Keratinocyte (primary cell): ENCODE measurements around the gene ZNF225. TPM values are rescaled to one million over a fixed set of nuclear protein-coding genes. Genes with fewer than 3 reads are reported as not detected.

Experiments
- DNase-seq: peaks from one replicate; pipeline ENCODE4 v3.0.0-alpha.2; 2011; ENCODE audit warnings: low read depth, missing footprints, low spot score
- FAIRE-seq: peaks from 2 replicates; lab custom pipeline; 2011; peaks lifted over from hg19 to GRCh38; lab: Jason Lieb, UNC
- H2AFZ ChIP-seq: 2 replicates; pipeline ENCODE4 v1.6.0; 2012; ENCODE audit warnings: low read length, control low read depth, inconsistent platforms; ENCODE audit not compliant: control insufficient read depth
- H3K27ac ChIP-seq: 2 replicates; pipeline ENCODE4 v1.5.1; 2011; ENCODE audit warnings: low read length; ENCODE audit not compliant: control insufficient read depth, insufficient read depth
- H3K27me3 ChIP-seq: 3 replicates; pipeline ENCODE4 v1.6.0; 2011; ENCODE audit warnings: low read length; ENCODE audit not compliant: control insufficient read depth, insufficient read depth; ENCODE audit errors: extremely low read depth
- H3K36me3 ChIP-seq, 2 experiments: 2 replicates in 1 of 2; 3 replicates in 1 of 2; pipeline ENCODE4 v1.5.1; 2011; ENCODE audit warnings: low read length in 2 of 2, mild to moderate bottlenecking in 1 of 2; ENCODE audit not compliant: control insufficient read depth in 2 of 2, insufficient read depth in 2 of 2; ENCODE audit errors: extremely low read depth in 1 of 2
- H3K4me1 ChIP-seq: 3 replicates; pipeline ENCODE4 v1.5.1; 2011; ENCODE audit warnings: low read length; ENCODE audit not compliant: control insufficient read depth, insufficient read depth; ENCODE audit errors: extremely low read depth
- H3K4me2 ChIP-seq: 3 replicates; pipeline ENCODE4 v1.6.0; 2011; ENCODE audit warnings: low read depth, low read length; ENCODE audit not compliant: control insufficient read depth, insufficient read depth; ENCODE audit errors: extremely low read depth
- H3K4me3 ChIP-seq, 3 experiments: fragments of 200-600 bp in 1 of 3; sonication (generic) in 1 of 3; 2 replicates in 2 of 3; 3 replicates in 1 of 3; pipeline ENCODE4 v1.5.1; 2011 to 2016; ENCODE audit warnings: low read length in 3 of 3, mild to moderate bottlenecking in 3 of 3, control low read depth in 2 of 3, inconsistent platforms in 1 of 3, low read depth in 1 of 3, mixed read lengths in 1 of 3, mixed run types in 1 of 3, moderate library complexity in 1 of 3; ENCODE audit not compliant: control insufficient read depth in 2 of 3, insufficient read depth in 2 of 3; ENCODE audit errors: extremely low read depth in 1 of 3
- H3K79me2 ChIP-seq: 2 replicates; pipeline ENCODE4 v1.6.0; 2012; ENCODE audit warnings: low read length; ENCODE audit not compliant: control insufficient read depth, insufficient read depth
- H3K9ac ChIP-seq: 3 replicates; pipeline ENCODE4 v1.6.0; 2011; ENCODE audit warnings: low read length; ENCODE audit not compliant: control insufficient read depth, insufficient read depth; ENCODE audit errors: extremely low read depth
- H3K9me1 ChIP-seq: 3 replicates; pipeline ENCODE4 v1.6.0; 2011; ENCODE audit warnings: low read length; ENCODE audit not compliant: control insufficient read depth, insufficient read depth; ENCODE audit errors: extremely low read depth
- H3K9me3 ChIP-seq: 2 replicates; pipeline ENCODE4 v1.5.1; 2012; ENCODE audit warnings: low read depth, low read length; ENCODE audit not compliant: control insufficient read depth
- H4K20me1 ChIP-seq: 3 replicates; pipeline ENCODE4 v1.6.0; 2011; ENCODE audit warnings: low read length; ENCODE audit not compliant: control insufficient read depth, insufficient read depth; ENCODE audit errors: extremely low read depth
- CTCF ChIP-seq, 3 experiments: IDR thresholded peaks in 1 of 3; conservative IDR thresholded peaks in 1 of 3; optimal IDR thresholded peaks in 1 of 3; 2 replicates in 2 of 3; 3 replicates in 1 of 3; pipeline versions ENCODE3 to v1.5.1; 2011; ENCODE audit warnings: low read length in 3 of 3, mild to moderate bottlenecking in 3 of 3, moderate library complexity in 2 of 3, control low read depth in 1 of 3, inconsistent platforms in 1 of 3; ENCODE audit not compliant: insufficient read depth in 2 of 3; ENCODE audit errors: extremely low read depth in 1 of 3
- EZH2 ChIP-seq: IDR thresholded peaks from one replicate; pipeline ENCODE4 v1.6.1; 2012; ENCODE audit warnings: inconsistent platforms, mild to moderate bottlenecking, low read length, moderate library complexity
- dilution Hi-C: fragments of 300-500 bp; cut with MboI; formaldehyde crosslinking; loops from one replicate; pipeline ENCODE4 v1.7.0; 2020; ENCODE audit warnings: low sequenced_read_pairs; ENCODE audit not compliant: extremely low pct_ligation_motif_present
- polyA plus RNA-seq, 5 experiments: library from polyadenylated mRNA; depleted of rRNA in 3 of 5; stranded (reverse) in 3 of 5; stranded (forward) in 1 of 5; unstranded in 1 of 5; fragments of >200 nt; gene quantifications; 1 replicate in 1 of 5; 2 replicates in 3 of 5; 3 replicates in 1 of 5; pipeline versions ENCODE4 v1.2.1 to v1.2.3, GENCODE V29; 2011 to 2012; ENCODE audit warnings: missing spikeins in 2 of 5, low read depth in 1 of 5, low replicate concordance in 1 of 5
- small RNA-seq, 3 experiments: library from RNA; depleted of rRNA; stranded (forward); fragments of <200 nt; gene quantifications; one replicate each; pipeline ENCODE3, GENCODE V24; 2012; ENCODE audit warnings: low read depth in 3 of 3, low replicate concordance in 1 of 3; ENCODE audit not compliant: insufficient read length in 3 of 3

ZNF225 gene
- polyA plus RNA-seq, 1 donor (not counting 4 experiments of a cell fraction or from before 2014, with no cell fraction given): 2.2 TPM

- H3K79me2 ChIP-seq: no peaks in the 10 kb centered on the region
- DNase-seq (no peak), FAIRE-seq (no peak)
- dilution Hi-C loops: no loop called here
- no peaks in the 10 kb centered on the region for H3K27me3 ChIP-seq
- no peaks in the 10 kb centered on the region for H3K9me3 ChIP-seq
- no peak overlapping the region for H2AFZ ChIP-seq
- no peak overlapping the region for H3K4me2 ChIP-seq
- no peak overlapping the region for H3K4me3 ChIP-seq
- no peak for TF ChIP-seq CTCF (optimal IDR thresholded peaks at IDR 0.05 in 1 of 3, IDR thresholded peaks at IDR 0.05 in 1 of 3, conservative IDR thresholded peaks at IDR 0.05 in 1 of 3; ENCODE audit: extremely low read depth in 1 of 3, insufficient read depth in 2 of 3, low read length in 3 of 3)
- TF ChIP-seq EZH2: no peak
- no peak overlapping the region for H3K9ac ChIP-seq
- H3K36me3 ChIP-seq: peaks cover 0 to under 1% of the 10 kb centered on the region in 2 experiments
- H3K9me1 ChIP-seq: no peaks in the 10 kb centered on the region
- H4K20me1 ChIP-seq: no peaks in the 10 kb centered on the region
- no peaks in the 10 kb centered on the region for H3K4me1 ChIP-seq
- H3K27ac ChIP-seq: no peak overlapping the region
Measured at GRCh38 chr19:44182145-44182544, 68.9 kb downstream of the ZNF225 start.

Small RNAs within 50 kb of the gene (small RNA-seq; reads per million reads assigned to genes)
- 0 reads per million in 3 experiments for gene RNU6-902P

Other genes with a start within 250 kb of the ZNF225 start
- gene ZNF404, start 229.4 kb upstream of the ZNF225 start, polyA plus RNA-seq: 1.1 to 3.0 TPM (median 2.4 TPM) in 3 replicates
- 8.6 to 10.4 TPM (median 9.1 TPM) in 3 replicates for gene ZNF45, start 178.1 kb upstream of the ZNF225 start, polyA plus RNA-seq
- 1.5 TPM in 3 replicates for gene ZNF221, start 162.2 kb upstream of the ZNF225 start, polyA plus RNA-seq
- gene ZNF155, start 129.2 kb upstream of the ZNF225 start, polyA plus RNA-seq: 5.0 to 7.0 TPM (median 6.2 TPM) in 3 replicates
- 1.5 to 2.9 TPM (median 2.4 TPM) in 3 replicates for gene ZNF230, start 110.4 kb upstream of the ZNF225 start, polyA plus RNA-seq
- 2.5 to 3.2 TPM (median 2.7 TPM) in 3 replicates for gene ZNF222, start 88.0 kb upstream of the ZNF225 start, polyA plus RNA-seq
- gene ZNF223, start 61.4 kb upstream of the ZNF225 start, polyA plus RNA-seq: 3.7 to 4.2 TPM (median 4.0 TPM) in 3 replicates
- gene ZNF284, start 41.2 kb upstream of the ZNF225 start, polyA plus RNA-seq: 2.1 to 3.0 TPM (median 2.6 TPM) in 3 replicates
- gene ZNF224, start 19.0 kb upstream of the ZNF225 start, polyA plus RNA-seq: 9.8 to 17.5 TPM (median 16.5 TPM) in 3 replicates
- gene ZNF234, start 28.2 kb downstream of the ZNF225 start, polyA plus RNA-seq: 2.8 to 4.4 TPM (median 4.1 TPM) in 3 replicates
- gene ZNF226, start 51.7 kb downstream of the ZNF225 start, polyA plus RNA-seq: 9.4 to 16.4 TPM (median 12.8 TPM) in 3 replicates
- gene ZNF227, start 99.1 kb downstream of the ZNF225 start, polyA plus RNA-seq: 6.1 to 7.7 TPM (median 6.5 TPM) in 3 replicates
- 0.09 to 0.19 TPM (median 0.11 TPM) in 3 replicates for gene ZNF233, start 146.5 kb downstream of the ZNF225 start, polyA plus RNA-seq
- gene ZNF235, start 191.6 kb downstream of the ZNF225 start, polyA plus RNA-seq: 3.7 to 6.1 TPM (median 5.7 TPM) in 3 replicates
- 1.9 to 4.6 TPM (median 4.0 TPM) in 3 replicates for gene ZNF112, start 243.3 kb downstream of the ZNF225 start, polyA plus RNA-seq